Measurements from ENCODE around the gene CDON.
"Not testable (repeated sequence)": the region's sequence is repeated elsewhere in the genome, so short reads cannot be mapped to it uniquely, and the experiment has no call there.

CDON gene

GRCh38 chr11:125990244-125990643, 72.4 kb downstream of the CDON start:
- DNase-seq (ENCODE audit: low read depth): no peak

DNA sequence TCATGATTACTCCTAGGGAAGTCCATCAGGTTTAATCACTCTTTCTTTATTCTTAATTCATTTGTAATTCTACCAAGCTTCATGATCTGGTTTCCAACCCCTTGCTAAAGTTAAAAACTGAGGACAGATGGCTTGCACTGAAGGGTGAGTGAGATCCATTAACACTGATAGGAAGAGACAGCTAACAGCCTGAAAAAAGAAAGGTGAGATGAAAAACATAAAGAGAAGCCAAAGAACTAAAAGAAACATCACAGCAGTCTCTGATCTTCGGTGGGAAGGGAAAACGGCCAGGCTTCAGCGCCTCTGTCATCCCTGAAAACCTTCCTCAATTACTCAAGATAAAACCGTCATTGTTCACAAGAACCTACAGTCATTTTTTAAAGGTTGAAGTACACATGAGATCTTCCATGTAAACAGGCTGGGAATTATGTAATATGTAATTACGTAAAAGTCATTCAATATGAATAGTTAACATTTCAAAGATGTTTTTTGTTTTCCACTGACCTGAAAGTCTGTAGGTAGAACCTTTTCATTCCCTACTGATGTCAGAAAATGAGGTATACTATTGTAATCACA, 75.5 kb downstream of the CDON start:
- DNase-seq (ENCODE audit: low read depth): no peak

DNA sequence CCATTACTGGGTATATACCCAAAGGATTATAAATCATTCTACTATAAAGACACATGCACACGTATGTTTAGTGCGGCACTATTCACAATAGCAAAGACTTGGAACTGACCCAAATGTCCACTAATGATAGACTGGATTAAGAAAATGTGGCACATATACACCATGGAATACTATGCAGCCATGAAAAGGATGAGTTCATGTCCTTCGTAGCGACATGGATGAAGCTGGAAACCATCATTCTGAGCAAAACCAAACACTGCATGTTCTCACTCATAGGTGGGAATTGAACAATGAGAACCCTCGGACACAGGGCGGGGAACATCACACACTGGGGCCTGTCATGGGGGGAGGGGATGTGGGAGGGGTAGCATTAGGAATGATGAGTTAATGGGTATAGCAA, 76.7 kb downstream of the CDON start:
- DNase-seq (ENCODE audit: low read depth): not testable (repeated sequence)

- no peak for DNase-seq (ENCODE audit: low read depth)
Measured at GRCh38 chr11:125982348-125982730, 80.3 kb downstream of the CDON start.

DNA sequence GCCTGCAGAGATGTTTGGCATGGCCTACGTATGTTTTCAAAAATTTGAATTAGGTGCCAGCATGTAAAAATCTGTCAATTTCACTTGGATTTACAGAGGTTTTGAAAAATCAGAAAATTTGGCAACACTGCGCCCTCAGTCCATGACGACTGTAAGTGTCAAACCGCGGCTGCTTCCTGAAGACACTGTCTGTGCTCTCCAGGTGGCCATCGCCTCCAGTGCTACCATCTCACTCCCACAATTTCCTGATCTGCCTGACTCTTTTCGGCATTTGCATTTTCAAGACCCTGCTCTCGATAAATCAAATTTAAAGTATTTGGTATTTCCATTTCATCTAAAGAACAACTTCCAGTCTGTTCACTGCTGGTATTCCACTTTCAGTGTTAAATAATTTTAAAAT, 82.2 kb downstream of the CDON start:
- no peak for DNase-seq (ENCODE audit: low read depth)

DNA sequence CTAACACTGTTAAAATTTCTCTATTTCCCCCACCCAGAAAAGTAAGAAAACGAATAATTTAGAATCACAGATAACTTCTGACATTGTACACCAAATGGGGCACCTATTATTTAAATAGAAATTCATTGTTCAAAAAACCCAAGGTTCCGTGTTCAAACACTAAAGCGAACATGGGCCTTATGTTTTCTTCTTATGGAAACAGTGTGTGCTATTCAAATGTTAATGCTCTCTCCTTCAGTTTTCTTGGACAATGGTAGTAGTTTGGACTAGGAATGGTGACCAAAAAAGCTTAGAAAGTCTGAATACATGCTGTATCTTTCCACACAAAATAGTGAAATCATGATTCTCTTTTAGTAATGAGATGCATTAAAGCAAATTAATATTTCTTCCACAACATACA, 83.2 kb downstream of the CDON start:
- no peak for DNase-seq (ENCODE audit: low read depth)

- DNase-seq (ENCODE audit: low read depth): no peak
Measured at GRCh38 chr11:125978778-125979407, 83.8 kb downstream of the CDON start.

- no peak for DNase-seq (ENCODE audit: low read depth)
Measured at GRCh38 chr11:125978181-125978716, 84.4 kb downstream of the CDON start.

DNA sequence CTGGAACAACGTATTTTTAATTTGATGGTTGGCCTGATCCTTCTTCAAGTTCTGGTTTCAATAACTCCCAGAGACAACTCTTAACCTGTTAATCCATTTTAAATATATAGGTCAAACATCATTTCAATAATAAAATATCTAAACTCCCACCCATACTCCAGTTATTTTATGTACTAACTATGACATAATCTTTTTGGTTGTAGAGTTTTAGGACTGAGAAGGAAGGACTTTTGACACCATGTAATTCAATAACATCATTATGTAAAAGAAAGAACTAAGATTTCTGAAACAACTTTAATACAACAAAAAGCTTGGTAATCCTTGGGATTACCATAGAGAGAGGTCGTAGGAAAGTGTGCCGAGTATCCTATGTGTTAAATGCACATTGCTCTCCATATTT, 85.3 kb downstream of the CDON start:
- DNase-seq (ENCODE audit: low read depth): no peak

DNA sequence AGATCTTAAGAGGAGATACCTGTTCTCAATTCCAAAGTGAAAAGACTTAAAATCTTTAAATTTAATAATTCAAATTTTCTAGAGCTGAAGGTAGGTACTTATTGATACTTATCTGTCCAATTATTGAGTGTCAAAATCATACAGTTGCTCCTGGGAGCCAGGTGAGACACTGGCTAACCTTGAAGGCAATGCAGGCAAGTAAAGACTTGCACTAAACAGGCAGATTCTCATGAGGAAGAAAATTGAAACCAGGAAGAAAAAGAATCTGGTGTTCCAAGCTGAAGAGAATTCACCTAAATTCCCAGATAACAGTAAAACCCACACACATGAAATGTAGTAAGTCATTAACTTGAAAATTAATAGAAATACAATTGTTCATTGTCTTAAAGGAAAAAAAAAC, 86.5 kb downstream of the CDON start:
- DNase-seq (ENCODE audit: low read depth): no peak

- no peak for DNase-seq (ENCODE audit: low read depth)
Measured at GRCh38 chr11:125975634-125976033, 87.0 kb downstream of the CDON start.

GRCh38 chr11:125974284-125974683, 88.4 kb downstream of the CDON start:
- DNase-seq (ENCODE audit: low read depth): no peak

DNA sequence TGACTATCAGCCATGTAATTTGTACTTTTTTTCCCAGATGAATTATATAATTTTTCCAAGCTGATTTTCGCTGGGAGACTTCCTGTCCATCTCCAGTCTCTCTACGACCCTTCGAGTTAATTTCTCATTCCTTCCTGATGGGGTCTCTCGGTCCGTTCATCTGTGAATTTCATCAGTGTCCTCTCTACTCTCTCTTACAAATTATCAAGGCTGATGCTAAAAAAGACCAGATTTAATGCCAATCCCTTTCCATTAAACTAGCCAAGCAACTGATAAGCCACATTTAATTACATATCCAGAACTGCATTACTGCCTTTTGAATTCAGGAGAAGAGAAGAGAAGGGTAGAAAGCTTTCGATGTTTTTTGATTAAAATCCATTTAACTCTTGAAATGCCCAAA, 91.0 kb downstream of the CDON start:
- DNase-seq (ENCODE audit: low read depth): no peak

DNA sequence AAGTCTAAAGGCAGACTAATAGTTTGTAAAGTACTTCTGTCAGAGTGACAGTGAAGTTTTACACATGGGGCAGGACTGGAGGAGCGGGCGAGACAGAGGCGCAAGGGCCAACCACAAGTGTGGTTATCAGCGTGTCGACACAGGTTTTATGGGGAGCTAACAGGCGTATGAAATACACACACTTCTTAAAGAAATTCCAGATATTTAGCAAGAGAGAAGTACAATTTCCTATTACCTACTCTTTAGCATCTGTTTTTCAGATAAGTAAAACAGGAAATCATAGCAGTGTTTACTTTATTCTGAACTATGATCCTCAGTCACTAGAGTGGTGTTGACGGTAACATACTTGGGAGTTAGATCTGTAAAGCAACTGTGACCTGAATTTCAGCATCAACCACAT, 94.3 kb downstream of the CDON start:
- DNase-seq (ENCODE audit: low read depth): no peak

- no peak for DNase-seq (ENCODE audit: low read depth)
Measured at GRCh38 chr11:125967515-125967914, 95.2 kb downstream of the CDON start.

GRCh38 chr11:125960771-125961170, 101.9 kb downstream of the CDON start:
- DNase-seq (ENCODE audit: low read depth): no peak

DNA sequence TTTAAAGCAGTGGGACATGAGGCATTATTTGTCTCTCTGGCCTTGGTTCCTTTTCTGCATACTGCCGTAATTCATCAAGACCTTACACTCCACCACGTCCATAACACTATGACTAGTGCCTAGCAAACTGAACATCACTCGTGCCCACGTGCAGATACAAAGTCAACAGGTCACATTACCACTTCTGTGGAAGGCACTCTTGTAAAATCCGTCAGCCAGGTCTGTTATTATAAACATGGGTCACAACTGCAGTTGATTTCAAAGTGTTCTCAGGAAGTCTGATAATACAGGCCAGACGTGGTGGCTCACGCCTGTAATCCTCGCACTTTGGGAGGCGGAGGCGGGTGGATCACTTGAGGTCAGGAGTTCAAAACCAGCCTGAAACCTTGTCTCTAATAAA, 102.7 kb downstream of the CDON start:
- DNase-seq (ENCODE audit: low read depth): no peak

DNA sequence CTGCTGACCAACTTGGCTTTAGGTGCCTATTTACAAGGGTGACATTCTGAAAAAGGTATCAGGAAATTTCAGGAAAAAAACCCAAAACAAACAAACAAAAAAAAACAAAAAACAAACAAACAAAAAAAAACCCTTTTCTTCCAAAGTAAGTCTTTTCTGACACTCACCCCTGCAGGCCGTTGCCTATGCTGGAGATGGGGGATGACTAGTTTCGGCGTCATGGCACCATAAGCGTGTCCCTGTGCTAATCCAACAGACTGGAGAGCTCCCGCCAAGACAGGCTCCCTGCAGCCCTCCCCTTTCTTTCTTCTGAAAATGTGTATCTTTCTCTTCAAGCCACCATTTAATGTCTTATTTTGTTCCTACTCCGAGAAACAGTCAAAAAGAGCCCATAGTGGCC, 103.2 kb downstream of the CDON start:
- DNase-seq (ENCODE audit: low read depth): no peak

- DNase-seq (ENCODE audit: low read depth): no peak
Measured at GRCh38 chr11:125958872-125959400, 103.7 kb downstream of the CDON start.

DNA sequence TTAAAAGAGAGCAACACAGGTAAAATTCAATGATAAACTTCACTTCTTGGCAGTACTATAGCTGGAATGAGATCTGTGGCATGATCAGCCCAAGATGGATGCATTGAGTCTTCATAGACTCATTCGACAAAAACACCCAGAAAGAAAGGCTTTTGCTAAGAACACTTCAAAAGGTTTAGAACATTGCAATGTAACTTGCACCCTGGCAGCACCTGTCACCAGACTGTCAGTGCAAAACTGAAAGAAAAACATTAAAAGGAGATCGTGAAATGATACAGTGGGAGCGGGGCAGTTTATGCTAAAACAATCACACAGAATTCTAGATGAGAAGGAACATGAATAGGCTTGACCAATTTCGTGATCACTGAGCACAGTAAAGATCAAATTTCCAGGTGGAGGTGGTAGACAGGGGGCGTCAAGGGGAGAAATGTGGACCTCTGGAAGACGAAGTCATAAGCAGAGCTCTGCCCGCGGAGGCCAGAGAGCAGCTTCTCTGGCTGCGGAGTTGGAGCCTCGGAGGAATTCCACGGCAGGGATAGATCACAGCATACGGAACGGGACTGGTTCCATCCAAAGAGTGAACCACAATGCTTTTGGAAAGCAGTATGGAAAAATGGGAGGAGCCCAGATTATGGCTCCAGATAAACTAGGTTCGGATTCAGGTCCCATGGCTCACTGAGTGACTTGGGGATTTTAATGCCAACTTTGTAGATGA, 104.9 kb downstream of the CDON start:
- no peak for DNase-seq (ENCODE audit: low read depth)

DNA sequence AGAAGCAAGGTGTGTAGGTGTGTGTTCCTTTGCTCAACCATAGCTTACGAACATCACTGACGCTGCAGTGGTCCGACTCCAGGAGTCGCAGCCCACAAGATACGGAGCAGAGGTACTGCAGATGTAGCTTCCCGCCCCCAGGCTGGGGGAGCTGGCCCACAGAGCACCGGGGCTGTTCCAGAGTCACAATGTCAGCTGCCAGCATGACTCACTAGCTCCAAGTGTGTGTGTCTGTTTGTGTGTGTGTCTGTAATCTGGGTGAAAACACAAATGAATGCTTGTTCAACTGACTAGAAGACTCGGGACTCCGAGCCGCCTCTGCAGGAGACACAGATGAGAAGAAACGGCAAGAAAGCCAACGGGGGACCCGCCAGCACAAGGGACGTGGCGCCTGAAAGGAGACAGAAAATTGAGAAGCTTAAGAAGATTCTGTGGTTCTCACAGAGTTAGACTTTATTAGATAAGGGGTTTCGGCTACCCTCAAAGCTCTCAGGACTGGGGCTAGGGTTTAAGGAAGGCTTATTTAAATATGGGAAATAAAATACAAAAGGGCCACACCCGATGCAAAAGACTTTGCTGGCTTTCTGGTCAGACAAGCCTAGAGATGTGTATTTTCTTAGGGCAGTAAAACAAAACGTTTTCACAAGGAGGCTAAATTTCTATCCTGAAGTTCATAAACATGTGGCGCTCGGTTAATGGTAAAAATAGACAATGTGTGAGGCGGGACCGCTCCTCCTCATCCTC, 106.1 kb downstream of the CDON start:
- no peak for DNase-seq (ENCODE audit: low read depth)

- no peak for DNase-seq (ENCODE audit: low read depth)
Measured at GRCh38 chr11:125955856-125956255, 106.8 kb downstream of the CDON start.

All from HS-27A (cell line).